Breast epithelium (tissue), 3 donors: ENCODE data around the gene MRPL42.

Experiments used
- POLR2A ChIP-seq: fragments of 450-650 bp; IDR thresholded peaks from one replicate; pipeline ENCODE4 v1.6.1; 2016; ENCODE audit warnings: antibody characterized with exemption, mild to moderate bottlenecking, moderate library complexity
- TF ChIP-seq, protein P1 (sequence below), 3 donors: fragments of 450-650 bp; IDR thresholded peaks; one replicate each; pipeline ENCODE4 v1.5.1; 2016 to 2017; ENCODE audit warnings: antibody characterized with exemption in 3 of 3, mild to moderate bottlenecking in 3 of 3, moderate library complexity in 3 of 3

DNA sequence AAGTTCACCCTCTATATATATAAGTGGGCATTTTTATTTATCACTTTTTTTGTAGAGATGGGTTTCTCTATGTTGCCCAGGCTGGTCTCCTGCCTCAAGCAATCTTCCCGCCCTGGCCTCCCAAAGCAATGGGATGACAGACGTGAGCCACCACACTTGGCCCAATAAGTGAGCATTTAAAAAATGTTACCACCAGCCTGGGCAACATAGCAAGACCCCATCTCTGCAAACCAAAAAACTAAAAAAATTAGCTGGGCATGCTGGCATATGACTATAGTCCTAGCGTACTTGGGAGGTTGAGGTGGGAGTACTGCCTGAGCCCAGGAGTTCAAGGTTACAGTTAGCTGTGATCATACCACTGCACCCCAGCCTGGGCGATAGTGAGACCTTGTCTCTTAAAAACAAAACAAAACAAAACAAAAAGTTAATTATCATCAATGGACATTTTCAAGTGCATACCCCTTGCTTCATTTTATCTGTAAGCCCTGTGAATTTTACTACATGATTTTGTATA, 49.3 kb upstream of the MRPL42 start:
- TF ChIP-seq, protein P1, sequence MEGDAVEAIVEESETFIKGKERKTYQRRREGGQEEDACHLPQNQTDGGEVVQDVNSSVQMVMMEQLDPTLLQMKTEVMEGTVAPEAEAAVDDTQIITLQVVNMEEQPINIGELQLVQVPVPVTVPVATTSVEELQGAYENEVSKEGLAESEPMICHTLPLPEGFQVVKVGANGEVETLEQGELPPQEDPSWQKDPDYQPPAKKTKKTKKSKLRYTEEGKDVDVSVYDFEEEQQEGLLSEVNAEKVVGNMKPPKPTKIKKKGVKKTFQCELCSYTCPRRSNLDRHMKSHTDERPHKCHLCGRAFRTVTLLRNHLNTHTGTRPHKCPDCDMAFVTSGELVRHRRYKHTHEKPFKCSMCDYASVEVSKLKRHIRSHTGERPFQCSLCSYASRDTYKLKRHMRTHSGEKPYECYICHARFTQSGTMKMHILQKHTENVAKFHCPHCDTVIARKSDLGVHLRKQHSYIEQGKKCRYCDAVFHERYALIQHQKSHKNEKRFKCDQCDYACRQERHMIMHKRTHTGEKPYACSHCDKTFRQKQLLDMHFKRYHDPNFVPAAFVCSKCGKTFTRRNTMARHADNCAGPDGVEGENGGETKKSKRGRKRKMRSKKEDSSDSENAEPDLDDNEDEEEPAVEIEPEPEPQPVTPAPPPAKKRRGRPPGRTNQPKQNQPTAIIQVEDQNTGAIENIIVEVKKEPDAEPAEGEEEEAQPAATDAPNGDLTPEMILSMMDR (IDR thresholded peaks at IDR 0.05): no peak
- TF ChIP-seq POLR2A: no peak
